Trophoblast cell (in vitro differentiated cells and primary cell): Measurements from ENCODE around the gene RARA.
"Not testable (repeated sequence)": the region's sequence is repeated elsewhere in the genome, so short reads cannot be mapped to it uniquely, and the experiment has no call there.

Experiments
- DNase-seq, 2 donors: peaks; one replicate each; pipeline ENCODE4 v3.0.0-alpha.2; 2016
- H2AFZ ChIP-seq: 2 replicates; pipeline ENCODE4 v1.6.1; 2013; ENCODE audit warnings: low read length, moderate library complexity, mild to moderate bottlenecking; ENCODE audit not compliant: insufficient read depth, poor library complexity
- H2AK5ac ChIP-seq: 2 replicates; pipeline ENCODE4 v1.6.1; 2013; ENCODE audit warnings: mild to moderate bottlenecking, low read length
- H2BK120ac ChIP-seq: 2 replicates; pipeline ENCODE4 v1.6.1; 2013; ENCODE audit warnings: low read length, mild to moderate bottlenecking, moderate library complexity; ENCODE audit not compliant: insufficient read depth, poor library complexity
- H2BK12ac ChIP-seq: 2 replicates; pipeline ENCODE4 v1.6.1; 2013; ENCODE audit warnings: mild to moderate bottlenecking, low read length, moderate library complexity
- H2BK5ac ChIP-seq: 2 replicates; pipeline ENCODE4 v1.6.1; 2013; ENCODE audit warnings: low read length, low read depth, moderate library complexity, mild to moderate bottlenecking; ENCODE audit not compliant: poor library complexity
- H3K14ac ChIP-seq: 2 replicates; pipeline ENCODE4 v1.6.1; 2013; ENCODE audit warnings: mild to moderate bottlenecking, low read length
- H3K18ac ChIP-seq: 2 replicates; pipeline ENCODE4 v1.6.1; 2013; ENCODE audit warnings: mild to moderate bottlenecking, low read length
- H3K23ac ChIP-seq: 2 replicates; pipeline ENCODE4 v1.6.1; 2013; ENCODE audit warnings: low read length
- H3K27ac ChIP-seq: 2 replicates; pipeline ENCODE4 v1.5.1; 2013; ENCODE audit warnings: low read depth, mild to moderate bottlenecking, inconsistent platforms, low read length, moderate library complexity
- H3K27me3 ChIP-seq: 2 replicates; pipeline ENCODE4 v1.6.1; 2013; ENCODE audit warnings: inconsistent platforms, mild to moderate bottlenecking, low read length, moderate library complexity; ENCODE audit not compliant: insufficient read depth
- H3K36me3 ChIP-seq, 2 experiments: 1 replicate in 1 of 2; 2 replicates in 1 of 2; pipeline ENCODE4 v1.6.1; 2013; ENCODE audit warnings: low read length in 2 of 2, mild to moderate bottlenecking in 2 of 2, moderate library complexity in 1 of 2; ENCODE audit not compliant: insufficient read depth in 2 of 2, control insufficient read depth in 1 of 2
- H3K4ac ChIP-seq: 2 replicates; pipeline ENCODE4 v1.6.1; 2013; ENCODE audit warnings: low read depth, mild to moderate bottlenecking, low read length, moderate library complexity
- H3K4me1 ChIP-seq, 2 experiments: 1 replicate in 1 of 2; 2 replicates in 1 of 2; pipeline ENCODE4 v1.6.1; 2013; ENCODE audit warnings: low read length in 2 of 2, mild to moderate bottlenecking in 2 of 2, moderate library complexity in 1 of 2; ENCODE audit not compliant: insufficient read depth in 2 of 2, control insufficient read depth in 1 of 2
- H3K4me2 ChIP-seq: 2 replicates; pipeline ENCODE4 v1.6.1; 2013; ENCODE audit warnings: inconsistent platforms, mild to moderate bottlenecking, low read length, moderate library complexity
- H3K4me3 ChIP-seq: 2 replicates; pipeline ENCODE4 v1.5.1; 2013; ENCODE audit warnings: mild to moderate bottlenecking, low read depth, low read length, inconsistent platforms
- H3K79me1 ChIP-seq: one replicate; pipeline ENCODE4 v1.6.1; 2013; ENCODE audit warnings: low read length
- H3K79me2 ChIP-seq: 2 replicates; pipeline ENCODE4 v1.6.1; 2013; ENCODE audit warnings: low read length, mild to moderate bottlenecking; ENCODE audit not compliant: control insufficient read depth, insufficient read depth, poor library complexity
- H3K9ac ChIP-seq: 2 replicates; pipeline ENCODE4 v1.6.1; 2013; ENCODE audit warnings: mild to moderate bottlenecking, low read length
- H3K9me3 ChIP-seq: 2 replicates; pipeline ENCODE4 v1.6.1; 2013; ENCODE audit warnings: low read depth, mild to moderate bottlenecking, control low read depth, inconsistent platforms, low read length; ENCODE audit not compliant: insufficient read depth
- H4K12ac ChIP-seq: 2 replicates; pipeline ENCODE4 v1.6.1; 2013; ENCODE audit warnings: low read depth, mild to moderate bottlenecking, low read length, moderate library complexity
- H4K8ac ChIP-seq: 2 replicates; pipeline ENCODE4 v1.6.1; 2013; ENCODE audit warnings: low read depth, mild to moderate bottlenecking, low read length, moderate library complexity
- H4K91ac ChIP-seq: one replicate; pipeline ENCODE4 v1.6.1; 2013; ENCODE audit warnings: low read depth, mild to moderate bottlenecking, low read length, moderate library complexity
- WGBS: extraction: QIAGEN DNeasy Blood & Tissue Kit; methylation state at CpG from one replicate; pipeline ENCODE4 v1.1.7; 2013; ENCODE audit warnings: missing lambda C conversion rate; ENCODE audit not compliant: insufficient read length, insufficient coverage; ENCODE audit errors: extremely low coverage; 5-methylcytosine and 5-hydroxymethylcytosine counted together

Gene RARA

DNA sequence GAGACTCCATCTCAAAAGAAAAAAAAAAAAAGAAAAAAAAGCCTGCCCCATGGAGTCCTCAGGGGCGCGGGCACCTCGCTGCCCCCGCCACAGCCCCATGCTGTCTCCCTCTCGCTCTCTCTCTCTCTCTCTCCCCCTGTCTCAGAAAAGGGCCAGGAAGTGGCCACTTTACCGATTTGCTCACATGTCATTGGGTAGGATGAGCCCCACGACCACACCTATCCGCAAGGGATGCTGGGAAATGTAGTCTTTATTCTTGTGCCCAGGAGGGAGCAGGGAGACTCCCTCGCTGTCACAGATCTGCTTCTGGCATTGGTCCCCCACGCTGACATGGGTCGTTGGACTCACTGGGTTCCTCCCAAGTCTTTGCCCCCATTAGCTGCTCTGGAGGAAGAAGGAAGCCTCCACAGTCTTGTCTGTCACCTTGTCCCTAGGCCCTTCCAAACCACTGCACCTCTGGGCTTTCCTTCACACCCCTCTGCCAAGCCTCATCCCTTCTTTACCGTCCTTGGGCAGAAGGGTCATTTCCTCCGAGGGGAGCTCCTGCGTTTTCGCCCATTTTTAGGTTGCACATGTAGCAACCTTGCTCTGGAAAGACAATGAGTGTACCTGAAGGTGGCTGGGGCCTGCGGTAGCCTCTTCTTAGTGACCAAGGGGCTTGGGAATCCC is 62.4 kb downstream of the RARA start:
- peak overlapping the region; percentile 8 for H2BK120ac ChIP-seq
- H3K18ac ChIP-seq: no peak overlapping the region
- peak overlapping the region; percentile 54 for H3K14ac ChIP-seq
- H4K8ac ChIP-seq: no peak overlapping the region
- H3K79me2 ChIP-seq: no peaks in the 10 kb centered on the region
- H3K4ac ChIP-seq: no peak overlapping the region
- peaks cover 3 to 4% of the 10 kb centered on the region in 2 experiments for H3K4me1 ChIP-seq
- H3K4me2 ChIP-seq: no peak overlapping the region
- no CpG with 5 or more reads among the region's 16 CpGs for WGBS
- peaks cover 8% of the 10 kb centered on the region for H3K9me3 ChIP-seq
- H3K27ac ChIP-seq: no peak overlapping the region
- H4K91ac ChIP-seq: peak overlapping the region; percentile 58
- H3K79me1 ChIP-seq: peaks cover 7% of the 10 kb centered on the region
- H4K12ac ChIP-seq: no peak overlapping the region
- no peak overlapping the region for H2AK5ac ChIP-seq
- peak overlapping the region; percentile 51 for H2BK12ac ChIP-seq
- H3K27me3 ChIP-seq: no peaks in the 10 kb centered on the region
- DNase-seq: peak in 1 of 2 donors; percentile 11
- no peak overlapping the region for H3K9ac ChIP-seq
- H3K23ac ChIP-seq: no peak overlapping the region
- no peaks in the 10 kb centered on the region for H3K36me3 ChIP-seq
- H2BK5ac ChIP-seq: no peak overlapping the region
- H2AFZ ChIP-seq: no peak overlapping the region
- no peak overlapping the region for H3K4me3 ChIP-seq

DNA sequence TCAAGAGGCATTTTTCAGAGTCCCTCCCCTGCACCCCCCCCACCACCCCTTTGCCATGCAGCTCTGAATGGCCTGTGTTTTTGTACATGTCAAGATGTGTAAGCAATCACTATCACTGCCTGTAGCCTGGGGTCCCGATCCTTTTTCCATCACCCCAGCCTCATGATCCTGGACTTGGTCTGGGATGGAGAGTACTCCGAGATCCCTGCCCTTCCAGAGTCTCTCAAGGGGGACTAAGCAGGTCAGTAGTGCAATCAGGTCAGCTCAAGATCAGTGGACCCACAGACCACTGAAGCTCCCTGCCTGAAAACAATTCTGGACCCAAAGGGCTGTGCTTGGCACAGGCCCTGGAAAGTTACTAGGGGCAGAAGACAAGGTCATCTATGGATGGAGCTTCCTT is 63.1 kb downstream of the RARA start:
- Histone ChIP-seq H3K23ac (no peak overlapping the region), H2AK5ac (no peak overlapping the region), H3K9ac (no peak overlapping the region), H3K14ac (peak overlapping the region; percentile 40), H2BK5ac (peak overlapping the region; percentile 70), H3K79me2 (no peaks in the 10 kb centered on the region), H3K9me3 (peaks cover 8% of the 10 kb centered on the region), H3K36me3 (no peaks in the 10 kb centered on the region), H3K4ac (no peak overlapping the region), H4K91ac (peak overlapping the region; percentile 30), H3K18ac (no peak overlapping the region), H3K4me1 (peaks cover 3 to 4% of the 10 kb centered on the region in 2 experiments), H3K79me1 (peaks cover 7% of the 10 kb centered on the region), H3K27me3 (no peaks in the 10 kb centered on the region), H3K27ac (peak overlapping the region; percentile 55), H2BK12ac (peak overlapping the region; percentile 19), H4K8ac (no peak overlapping the region), H3K4me2 (no peak overlapping the region), H4K12ac (no peak overlapping the region), H3K4me3 (no peak overlapping the region), H2BK120ac (peak overlapping the region; percentile 56), H2AFZ (no peak overlapping the region)
- no CpG with 5 or more reads among the region's 2 CpGs for WGBS
- DNase-seq: no peak

DNA sequence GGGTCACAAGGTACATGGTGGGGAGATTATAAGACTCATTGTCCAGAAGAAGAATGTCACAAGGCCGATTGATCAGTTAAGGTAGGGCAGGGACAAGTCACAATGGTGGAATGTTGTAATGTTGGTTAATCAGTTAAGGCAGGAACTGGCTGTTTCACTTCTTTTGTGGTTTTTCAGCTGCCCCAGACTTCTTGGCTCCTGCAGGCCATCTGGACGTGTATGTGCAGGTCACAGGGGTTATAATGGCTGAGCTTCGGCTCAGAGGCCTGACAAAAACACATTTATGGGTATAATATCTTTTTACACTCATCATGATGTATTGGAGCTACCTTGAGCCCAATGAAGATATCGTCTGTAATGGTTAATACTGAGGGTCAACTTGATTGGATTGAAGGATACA is 63.7 kb downstream of the RARA start:
- H3K4me2 ChIP-seq, H3K27me3 ChIP-seq, H4K12ac ChIP-seq, H3K4me1 ChIP-seq, H3K36me3 ChIP-seq, H4K91ac ChIP-seq, DNase-seq, H2BK12ac ChIP-seq, H3K14ac ChIP-seq, H3K18ac ChIP-seq, H3K9me3 ChIP-seq, H2AK5ac ChIP-seq, H4K8ac ChIP-seq, H3K79me2 ChIP-seq, H3K4ac ChIP-seq, H3K9ac ChIP-seq, H2AFZ ChIP-seq, H3K4me3 ChIP-seq, H3K23ac ChIP-seq, H3K79me1 ChIP-seq: not testable (repeated sequence)
- Histone ChIP-seq H2BK120ac (peak overlapping the region; percentile 54), H3K27ac (peak overlapping the region; percentile 46), H2BK5ac (peak overlapping the region; percentile 22)
- no CpG with 5 or more reads among the region's 4 CpGs for WGBS

DNA sequence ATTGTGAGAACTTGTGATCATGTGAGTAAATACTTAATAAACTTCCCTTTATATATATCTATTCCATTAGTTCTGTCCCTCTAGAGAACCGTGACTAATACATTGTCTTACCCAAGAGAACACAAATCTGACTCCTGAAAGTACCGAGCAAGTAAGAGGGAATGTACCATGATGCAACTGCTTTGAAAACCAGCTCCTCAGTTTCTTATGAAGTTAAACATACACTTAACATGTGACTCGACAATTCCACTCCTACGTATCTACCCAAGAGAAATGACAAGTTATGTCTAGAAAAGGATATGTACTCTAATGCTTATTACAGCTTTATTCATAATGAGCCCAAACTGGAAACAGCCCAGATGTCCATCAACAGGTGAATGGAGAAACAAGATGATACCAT is 64.3 kb downstream of the RARA start:
- Histone ChIP-seq H3K36me3 (no peaks in the 10 kb centered on the region), H2BK12ac (no peak overlapping the region), H3K14ac (no peak overlapping the region), H3K4me3 (no peak overlapping the region), H2BK120ac (no peak overlapping the region), H2AFZ (no peak overlapping the region), H2BK5ac (no peak overlapping the region), H3K4me1 (peaks cover 3 to 4% of the 10 kb centered on the region in 2 experiments), H2AK5ac (no peak overlapping the region), H3K27ac (no peak overlapping the region), H3K79me1 (peaks cover 7% of the 10 kb centered on the region), H4K12ac (no peak overlapping the region), H3K27me3 (no peaks in the 10 kb centered on the region), H3K79me2 (no peaks in the 10 kb centered on the region), H3K4ac (no peak overlapping the region), H4K8ac (no peak overlapping the region), H3K9ac (no peak overlapping the region), H3K9me3 (peaks cover 8% of the 10 kb centered on the region), H4K91ac (no peak overlapping the region), H3K4me2 (no peak overlapping the region), H3K23ac (no peak overlapping the region), H3K18ac (no peak overlapping the region)
- WGBS: no CpG with 5 or more reads among the region's 4 CpGs
- peak; percentile 5 to 35 for DNase-seq
